GM19043 (cell line): Measurements from ENCODE around the gene SACM1L.

Experiments
- ATAC-seq: cut with Tn5 transposase; IDR thresholded peaks from one replicate; pipeline ENCODE4 v1.9.1; 2021; ENCODE audit warnings: low read depth; ENCODE audit not compliant: unreplicated experiment

The SACM1L gene, protein sequence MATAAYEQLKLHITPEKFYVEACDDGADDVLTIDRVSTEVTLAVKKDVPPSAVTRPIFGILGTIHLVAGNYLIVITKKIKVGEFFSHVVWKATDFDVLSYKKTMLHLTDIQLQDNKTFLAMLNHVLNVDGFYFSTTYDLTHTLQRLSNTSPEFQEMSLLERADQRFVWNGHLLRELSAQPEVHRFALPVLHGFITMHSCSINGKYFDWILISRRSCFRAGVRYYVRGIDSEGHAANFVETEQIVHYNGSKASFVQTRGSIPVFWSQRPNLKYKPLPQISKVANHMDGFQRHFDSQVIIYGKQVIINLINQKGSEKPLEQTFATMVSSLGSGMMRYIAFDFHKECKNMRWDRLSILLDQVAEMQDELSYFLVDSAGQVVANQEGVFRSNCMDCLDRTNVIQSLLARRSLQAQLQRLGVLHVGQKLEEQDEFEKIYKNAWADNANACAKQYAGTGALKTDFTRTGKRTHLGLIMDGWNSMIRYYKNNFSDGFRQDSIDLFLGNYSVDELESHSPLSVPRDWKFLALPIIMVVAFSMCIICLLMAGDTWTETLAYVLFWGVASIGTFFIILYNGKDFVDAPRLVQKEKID

DNA sequence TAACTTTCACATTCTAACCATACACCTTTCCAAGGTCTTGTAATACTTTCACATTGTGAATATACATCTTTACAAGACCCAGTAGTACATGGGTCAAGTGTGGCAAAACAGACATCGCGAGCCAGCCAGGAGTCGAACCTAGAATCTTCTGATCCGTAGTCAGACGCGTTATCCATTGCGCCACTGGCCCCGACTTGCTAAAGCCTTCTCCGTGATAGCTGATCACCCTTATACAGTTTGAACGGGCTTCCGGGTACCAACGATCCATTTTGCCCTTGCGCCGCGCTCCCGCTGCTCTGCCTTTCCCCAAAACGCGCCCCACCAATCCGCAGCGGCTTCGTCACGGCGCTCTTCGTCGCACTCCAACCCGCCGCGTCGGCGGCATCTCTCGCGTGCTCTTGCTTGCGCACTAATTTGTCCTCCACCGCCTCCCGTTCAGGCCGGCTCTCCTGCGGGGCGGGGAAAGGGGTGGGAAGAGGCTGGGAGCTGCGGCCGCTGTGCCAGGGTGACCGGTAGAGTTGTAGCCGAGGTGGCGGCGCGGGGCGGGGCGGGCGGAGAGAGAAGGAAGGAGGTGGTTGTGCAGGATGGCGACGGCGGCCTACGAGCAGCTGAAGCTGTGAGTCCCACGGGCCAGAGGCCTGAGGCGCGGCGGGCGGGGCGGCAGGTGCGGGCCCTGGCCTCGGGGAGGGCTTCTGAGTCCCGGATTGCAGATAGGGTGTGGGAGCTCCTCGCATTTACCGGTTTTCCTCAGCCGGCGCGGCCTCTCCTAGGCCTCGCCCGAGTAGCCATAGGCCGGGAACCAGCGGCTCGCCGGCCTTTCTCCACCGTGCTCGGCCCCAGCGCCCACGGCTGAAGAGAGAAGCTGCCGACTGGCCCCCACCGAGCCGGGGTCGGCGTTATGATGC, at the start of gene SACM1L:
Gene SACM1L, plus strand, starts transcription at position 515 of the 905 bp plus-strand sequence. Its CDS starts 70 bp downstream, at position 585.
- ATAC-seq: peak; percentile 79

DNA sequence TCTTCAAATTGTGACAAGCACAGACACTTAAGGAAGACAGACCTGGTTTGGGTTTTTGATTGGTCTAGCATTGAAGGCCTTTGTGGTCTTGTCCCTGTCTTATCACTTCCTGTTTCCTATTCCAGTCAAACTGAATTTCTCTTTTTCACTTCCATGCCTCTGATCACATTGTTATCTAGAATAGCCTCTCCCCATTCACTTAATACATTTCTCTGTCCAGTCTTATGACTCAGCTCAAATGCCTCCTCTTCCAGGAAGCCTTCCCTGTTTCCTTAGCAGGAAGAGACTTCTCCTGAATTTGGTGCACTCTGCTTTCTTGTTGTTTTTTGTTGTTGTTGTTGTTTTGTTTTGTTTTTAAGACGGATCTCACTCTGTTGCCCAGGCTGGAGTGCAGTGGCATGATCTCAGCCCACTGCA, 49.1 kb upstream of the SACM1L start:
- no peak for ATAC-seq

DNA sequence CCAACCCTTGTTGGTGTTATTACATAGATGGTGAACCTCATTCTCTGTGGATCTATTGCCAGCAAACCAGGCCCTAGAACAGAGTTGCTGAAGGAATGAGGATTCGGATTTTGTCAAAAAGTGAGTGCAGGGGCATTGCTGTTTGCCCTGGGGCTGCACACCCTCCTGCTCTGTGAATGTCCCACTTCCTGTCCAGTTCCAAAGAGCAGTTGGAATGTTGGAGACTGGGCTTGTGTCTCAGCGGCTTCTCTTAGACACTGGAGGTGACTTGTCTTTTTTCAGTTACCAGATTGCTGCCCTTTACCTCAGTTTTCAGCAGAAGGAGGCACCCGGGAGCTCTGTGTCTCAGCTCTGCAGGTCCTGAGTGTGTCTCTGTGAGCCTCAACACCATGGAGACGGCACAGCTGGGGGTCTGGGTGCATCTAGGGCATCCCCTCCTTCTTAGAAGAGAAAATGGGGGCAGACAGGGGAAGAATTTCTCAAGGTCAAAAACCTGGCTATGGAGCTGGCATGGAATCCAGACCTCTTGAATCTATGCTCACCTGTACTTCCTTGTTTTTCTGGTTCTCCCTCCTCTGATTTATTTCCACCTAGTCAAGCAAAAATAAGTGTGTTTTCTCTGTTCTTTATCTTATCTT, 48.4 kb upstream of the SACM1L start:
- no peak for ATAC-seq

DNA sequence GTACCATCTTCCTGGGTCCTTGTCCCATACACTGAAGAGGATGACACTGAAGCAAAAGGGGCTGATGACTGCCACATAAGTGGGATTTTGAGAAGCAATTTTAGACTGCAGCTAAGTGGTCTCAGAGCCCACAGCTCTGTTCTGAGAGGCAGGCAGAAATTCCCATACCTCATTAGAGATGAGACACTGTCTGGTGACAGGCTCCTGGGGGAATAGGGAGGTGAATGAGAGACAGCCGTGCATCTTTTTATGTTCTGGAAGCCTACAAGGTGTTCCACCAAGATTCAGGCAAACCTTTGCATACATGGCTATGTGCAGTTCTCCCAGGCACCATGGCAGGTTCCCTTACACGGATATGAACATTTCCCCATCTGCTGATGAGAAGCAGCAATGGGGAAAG, 47.4 kb upstream of the SACM1L start:
- ATAC-seq: no peak

DNA sequence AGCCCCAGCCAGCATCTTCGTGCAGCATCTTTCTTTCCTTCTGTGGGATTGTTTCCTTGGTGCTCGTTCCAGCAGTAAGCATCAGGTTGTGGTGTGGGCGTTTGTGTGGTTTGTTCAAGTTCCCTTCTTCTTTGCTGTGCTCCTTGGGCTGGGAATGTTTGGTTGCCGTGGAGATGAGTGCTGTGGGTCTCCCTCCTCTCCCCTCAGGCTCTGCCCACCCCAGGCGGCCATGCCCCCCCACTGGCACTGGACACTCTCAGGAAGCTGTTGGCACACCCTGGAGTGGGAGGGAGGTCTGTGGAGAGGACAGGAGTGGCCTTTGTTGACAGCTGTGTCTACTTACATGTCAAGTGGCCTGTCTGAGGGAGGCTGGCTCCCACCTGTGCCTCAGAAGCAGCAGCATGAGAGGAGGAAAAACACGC, 46.5 kb upstream of the SACM1L start:
- no peak for ATAC-seq

DNA sequence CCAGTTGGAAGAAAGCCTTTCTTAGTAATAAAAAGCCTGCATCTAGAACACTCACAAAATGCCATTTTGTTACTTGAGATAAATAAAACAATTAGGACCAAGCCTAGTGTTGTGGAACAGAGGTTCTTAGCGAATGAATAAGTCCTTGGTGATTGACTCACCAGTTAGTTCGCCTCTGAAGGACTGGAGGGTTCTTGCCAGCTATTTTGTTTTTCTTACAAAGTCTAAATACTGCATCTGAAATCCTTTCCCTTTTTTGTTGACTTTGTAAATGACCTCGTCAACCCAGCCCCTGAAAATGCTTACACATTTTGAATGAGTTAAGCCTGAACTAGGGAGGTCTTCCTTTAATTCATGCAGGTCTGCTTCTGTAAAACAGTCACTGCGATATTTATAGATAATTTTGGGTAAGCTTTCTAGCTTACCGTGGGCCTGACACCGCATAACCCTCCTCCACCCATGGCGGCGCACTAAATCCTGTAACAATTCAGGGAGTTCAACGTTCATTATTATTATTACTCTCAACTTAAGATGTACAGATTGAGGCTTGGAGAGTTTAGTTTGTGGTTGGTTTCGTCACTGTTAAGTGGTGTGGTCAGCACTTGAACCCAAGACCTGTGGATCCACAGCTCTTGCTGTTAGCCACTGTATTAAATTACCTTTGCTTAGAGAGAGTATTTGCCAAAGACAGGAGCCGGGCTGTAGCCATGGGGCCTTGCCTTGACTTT, 45.0 kb upstream of the SACM1L start:
- ATAC-seq: no peak

DNA sequence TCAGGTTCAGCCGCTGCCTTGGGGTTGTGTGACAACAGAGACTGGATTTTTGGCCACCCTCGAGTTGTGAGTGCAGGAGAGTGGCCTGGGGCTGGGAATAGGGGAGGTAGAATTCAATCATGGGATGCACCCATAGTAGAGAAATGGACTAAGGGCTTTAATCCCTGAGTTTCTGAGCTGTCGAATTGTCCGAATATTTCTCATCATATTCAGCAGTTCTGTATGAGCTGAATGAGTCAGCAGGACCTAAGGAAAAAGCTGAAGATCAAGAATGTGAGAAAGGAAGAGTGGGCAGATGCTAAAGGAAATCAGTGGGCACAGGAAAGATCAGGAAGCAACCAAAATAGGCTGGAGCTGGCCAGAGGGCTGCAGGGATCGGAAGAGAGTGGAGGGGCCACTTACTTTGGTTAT, 44.4 kb upstream of the SACM1L start:
- no peak for ATAC-seq

DNA sequence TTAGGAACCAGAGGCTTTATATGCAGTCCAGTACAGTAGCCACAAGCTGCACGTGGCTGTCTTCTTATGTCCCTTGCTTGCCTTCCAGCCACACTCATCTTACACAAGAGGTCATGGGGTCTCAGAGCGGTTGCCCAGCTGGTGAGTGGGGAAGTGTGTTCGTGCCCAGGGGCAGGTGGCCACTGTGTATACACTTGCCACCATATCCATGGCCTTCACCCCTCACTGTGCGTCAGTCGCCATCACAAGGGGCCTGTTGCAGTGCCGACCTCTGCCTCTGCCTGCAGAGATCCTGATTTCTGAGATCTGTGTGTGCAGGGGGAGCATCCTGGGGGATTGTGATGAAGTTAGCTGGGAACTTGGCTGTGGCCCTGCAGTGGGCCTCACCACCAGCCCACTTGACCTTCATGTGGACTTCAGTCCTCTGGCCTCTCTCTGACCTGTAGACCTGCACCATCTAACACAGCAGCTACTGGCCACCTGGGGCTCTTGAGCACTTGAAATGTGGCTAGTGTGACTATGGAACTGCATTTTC, 43.1 kb upstream of the SACM1L start:
- ATAC-seq: no peak

DNA sequence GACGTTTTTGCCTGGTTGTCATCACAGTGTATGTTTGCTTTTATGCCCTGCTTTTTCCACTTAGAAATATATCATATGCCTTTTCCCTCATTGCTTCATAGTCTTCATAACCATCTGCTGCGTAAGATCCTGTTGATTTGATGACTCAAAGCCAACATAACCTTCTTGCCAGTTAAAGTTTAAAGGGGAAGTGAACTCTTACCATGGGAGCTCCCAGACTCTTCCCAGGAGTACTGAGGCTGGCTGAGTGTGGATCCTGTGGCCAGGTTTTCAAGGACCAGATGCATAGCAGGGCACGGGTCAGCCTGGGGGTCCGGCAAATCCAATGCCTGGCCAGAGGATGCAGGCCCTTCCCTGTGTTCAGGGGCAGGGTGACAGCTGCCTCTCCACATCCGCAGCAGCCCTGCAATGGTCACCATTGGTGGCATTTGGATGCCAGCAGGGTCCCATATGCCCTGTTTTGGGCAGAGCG, 42.0 kb upstream of the SACM1L start:
- ATAC-seq: no peak

DNA sequence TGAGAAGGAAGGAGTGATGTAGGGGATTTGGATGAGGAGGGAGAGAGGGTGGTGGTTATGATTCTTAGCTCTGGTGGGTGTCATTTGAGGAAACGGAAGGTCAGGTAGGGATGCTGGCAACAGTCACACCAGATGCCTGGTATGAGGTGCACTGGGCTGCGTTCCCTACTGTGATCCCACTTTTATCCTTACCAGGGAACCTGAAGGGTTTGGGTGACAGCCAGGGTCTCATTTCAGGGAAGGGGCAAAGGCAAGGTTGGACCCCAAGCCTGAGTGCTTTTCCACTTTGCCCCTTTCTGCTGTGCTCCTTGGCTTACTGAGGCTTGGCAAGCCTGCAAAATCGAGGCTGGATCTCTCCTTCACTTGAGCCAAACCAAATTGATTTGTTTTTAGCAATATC, 36.0 kb upstream of the SACM1L start:
- ATAC-seq: no peak

DNA sequence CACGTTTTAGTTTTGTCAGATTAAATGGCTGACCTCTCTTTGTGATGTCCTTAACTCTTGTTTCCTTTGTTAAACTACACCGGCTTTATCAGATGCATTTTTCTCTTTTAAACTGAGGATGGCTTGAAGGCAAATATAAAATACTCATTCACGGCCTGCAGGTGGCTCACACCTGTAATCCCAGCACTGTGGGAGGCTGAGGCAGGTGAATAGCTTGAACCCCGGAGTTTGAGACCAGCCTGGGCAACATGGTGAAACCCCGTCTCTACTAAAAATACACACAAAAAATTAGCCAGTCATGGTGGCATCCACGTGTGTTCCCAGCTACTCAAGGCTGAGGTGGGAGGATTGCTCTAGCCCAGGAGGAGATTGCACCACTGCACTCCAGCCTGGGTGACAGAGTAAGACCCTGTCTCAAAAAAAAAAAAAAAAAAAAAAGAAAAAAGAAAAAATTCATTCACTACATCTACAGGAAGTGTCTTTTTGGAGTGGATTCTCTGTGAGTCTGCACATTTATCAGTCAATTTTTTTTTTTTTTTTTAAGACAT, 34.7 kb upstream of the SACM1L start:
- no peak for ATAC-seq

DNA sequence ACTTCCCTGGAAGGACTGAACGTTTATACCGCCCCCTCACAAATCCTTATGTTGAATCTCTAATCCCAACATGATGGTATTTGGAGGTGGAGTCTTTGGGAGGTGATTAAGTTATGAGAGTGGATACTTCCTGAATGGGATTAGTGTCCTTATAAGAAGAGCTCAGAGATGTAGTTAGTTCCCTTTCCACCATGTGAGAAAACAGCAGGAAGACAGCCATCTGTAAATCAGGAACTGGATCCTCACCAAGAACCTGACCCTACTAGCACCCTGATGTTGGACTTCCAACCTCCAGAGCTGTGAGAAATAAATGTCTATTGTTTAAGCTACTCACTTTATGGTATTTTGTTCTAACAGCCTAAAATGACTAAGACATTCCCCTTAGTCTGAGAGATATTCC, 33.3 kb upstream of the SACM1L start:
- ATAC-seq: no peak

DNA sequence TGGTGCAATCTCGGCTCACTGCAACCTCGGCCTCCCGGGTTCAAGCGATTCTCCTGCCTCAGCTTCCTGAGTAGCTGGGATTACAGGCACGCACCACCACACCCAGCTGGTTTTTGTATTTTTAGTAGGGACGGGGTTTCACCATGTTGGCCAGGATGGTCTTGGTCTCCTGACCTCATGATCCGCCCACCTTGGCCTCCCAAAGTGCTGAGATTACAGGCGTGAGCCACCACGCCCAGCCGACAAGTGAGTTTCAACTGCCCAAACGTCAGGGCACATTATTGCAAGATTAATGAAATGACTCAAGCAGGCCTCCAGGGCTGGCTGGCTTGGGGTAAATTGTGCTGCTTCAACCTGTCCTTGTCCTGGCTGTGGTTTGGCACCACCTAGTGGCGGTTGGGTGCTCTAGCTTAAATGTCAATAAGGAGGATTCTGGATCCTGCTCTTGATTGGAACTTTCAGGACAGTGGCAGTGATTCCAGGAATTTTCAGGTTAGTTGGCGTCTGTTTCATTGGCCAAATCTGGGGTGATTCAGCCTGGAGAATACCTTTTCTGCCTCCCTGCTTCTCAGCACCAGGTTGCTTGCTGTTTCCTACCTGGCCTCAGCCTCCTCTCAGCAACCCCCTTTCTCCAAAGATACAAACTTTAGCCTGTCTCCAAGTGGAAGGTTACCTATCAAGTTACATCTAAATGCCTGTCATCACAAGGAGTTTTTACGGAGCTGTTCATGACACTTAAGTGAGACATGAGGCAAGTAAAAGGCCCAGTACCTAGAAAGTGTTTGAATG, 32.4 kb upstream of the SACM1L start:
- ATAC-seq: peak; percentile 56

DNA sequence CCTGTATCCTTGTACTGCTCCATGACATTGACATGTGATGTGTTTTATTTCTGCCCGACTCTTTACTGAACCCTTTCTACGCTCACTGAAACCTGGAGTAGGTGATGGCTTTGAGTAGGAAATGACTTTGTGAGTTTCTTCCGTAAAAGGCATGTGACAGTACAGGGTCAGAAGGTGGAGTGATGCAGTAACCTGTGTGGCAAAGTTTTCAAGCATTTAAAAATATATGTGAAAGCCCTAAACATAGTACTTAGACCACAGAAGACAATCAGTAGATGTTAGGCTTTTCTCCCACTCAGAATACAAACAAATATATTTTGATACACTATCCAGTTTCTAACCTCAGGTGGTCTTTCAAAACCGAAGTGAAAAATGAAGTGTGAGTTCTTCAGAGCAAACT, 31.3 kb upstream of the SACM1L start:
- ATAC-seq: peak; percentile 65

DNA sequence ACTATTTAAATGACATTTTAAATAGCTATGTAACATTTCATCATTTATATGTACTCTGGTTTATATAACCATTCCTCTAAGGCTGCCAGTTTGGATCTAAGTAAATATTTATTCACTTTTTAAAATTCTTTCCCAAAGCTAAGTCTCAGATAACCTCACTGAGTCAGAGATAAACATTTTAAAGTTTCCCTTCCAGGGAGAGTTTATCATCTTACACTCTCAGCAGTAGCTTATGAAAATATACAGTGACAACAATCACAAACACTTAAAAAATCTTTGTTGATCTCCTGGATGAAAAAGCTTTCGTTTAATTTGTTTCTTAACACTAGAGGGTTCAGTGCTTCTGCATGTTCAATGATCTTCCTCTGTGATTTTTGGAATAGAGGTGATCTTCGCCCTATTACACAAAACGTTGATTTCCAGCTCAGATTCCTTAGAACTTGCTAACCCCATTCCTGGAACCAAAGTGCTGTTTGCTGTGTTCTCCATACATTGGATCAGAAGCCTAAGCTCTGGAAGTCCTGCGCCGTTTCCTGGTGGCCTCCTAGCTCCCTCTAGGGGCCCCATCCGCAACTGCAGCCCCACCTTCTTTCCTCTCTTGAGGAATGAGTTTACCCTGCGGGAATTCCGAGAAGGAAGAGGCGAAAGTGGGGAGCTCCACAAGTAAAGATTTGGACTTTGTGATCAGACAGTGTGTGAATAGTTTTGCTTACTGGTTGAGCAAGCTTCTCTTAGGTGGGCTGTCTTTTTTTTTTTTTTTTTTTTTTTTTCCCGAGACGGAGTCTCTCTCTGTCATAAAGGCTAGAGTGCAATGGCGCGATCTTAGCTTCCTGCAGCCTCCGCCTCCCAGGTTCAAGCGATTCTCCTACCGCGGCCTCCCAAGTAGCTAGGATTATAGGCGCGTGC, 29.3 kb upstream of the SACM1L start:
- no peak for ATAC-seq

DNA sequence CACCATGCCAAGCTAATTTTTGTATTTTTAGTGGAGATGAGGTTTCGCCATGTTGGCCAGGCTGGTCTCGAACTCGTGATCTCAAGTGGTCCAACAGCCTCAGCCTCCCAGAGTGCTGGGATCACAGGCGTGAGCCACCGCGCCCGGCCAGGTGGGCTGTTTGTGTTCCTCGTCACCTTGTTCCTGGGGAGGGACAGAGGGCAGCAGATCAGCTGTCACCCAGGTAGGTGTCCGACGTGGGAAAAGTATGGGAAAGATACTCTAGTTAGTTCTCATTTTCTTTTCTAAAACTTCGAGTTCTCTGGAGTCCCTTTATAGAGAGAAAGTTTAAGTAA, 28.7 kb upstream of the SACM1L start:
- no peak for ATAC-seq

DNA sequence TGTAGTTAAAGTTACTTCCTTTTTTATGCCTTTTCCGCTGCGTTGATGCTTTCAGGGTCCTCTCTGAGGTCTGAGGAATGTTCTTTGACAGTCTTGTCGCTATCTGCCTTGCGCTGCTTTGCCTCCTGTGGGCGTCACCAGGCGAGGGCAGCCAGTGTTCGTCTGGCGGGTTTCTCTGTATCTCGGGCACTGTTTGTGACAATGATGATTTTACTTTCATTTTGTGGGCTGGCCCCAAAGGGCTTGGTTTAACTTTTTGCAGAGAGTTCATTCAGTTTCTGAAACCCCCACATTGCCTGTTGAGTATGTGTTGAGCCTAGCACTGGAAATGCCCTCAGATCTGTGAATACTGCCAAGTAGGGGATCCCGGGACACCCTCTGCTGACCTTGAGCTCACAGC, 24.6 kb upstream of the SACM1L start:
- peak; percentile 74 for ATAC-seq

DNA sequence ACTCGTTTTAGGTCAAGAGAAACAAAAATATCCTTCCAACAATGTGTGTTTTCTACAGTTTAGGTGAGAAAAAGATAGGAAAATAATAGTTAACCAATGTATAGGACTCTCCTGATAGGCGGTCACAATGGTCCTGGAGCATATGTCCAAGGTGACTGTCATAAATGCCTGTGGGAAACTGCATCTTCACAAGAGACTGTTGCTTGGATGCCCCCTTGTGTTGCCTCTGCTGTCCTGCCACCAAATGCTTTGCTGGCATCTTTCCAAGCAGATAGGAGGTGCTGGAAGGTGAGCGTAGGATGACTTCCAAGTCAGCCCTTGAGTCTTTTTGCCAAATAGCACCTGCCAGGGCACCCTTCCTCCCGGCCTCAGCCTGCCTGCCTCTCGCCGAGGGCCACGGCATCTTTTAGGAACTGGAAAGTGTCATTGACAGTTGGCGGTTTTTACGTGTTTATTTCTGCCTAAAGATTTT, 24.1 kb upstream of the SACM1L start:
- ATAC-seq: no peak
